GM12878 (cell line): ENCODE measurements around the gene HMCN1. TPM values are rescaled to one million over a fixed set of nuclear protein-coding genes. Genes with fewer than 3 reads are reported as not detected.

Source experiments
- ATAC-seq: fragments of 200-7000 bp; cut with Tn5 transposase; 3 replicates; pipeline ENCODE4 v1.9.1; 2020; ENCODE audit warnings: mild to moderate bottlenecking, moderate library complexity
- BruUV-seq: library from RNA; stranded (reverse); fragments of 400-500 nt; replicated peaks from 2 replicates; lab custom pipeline; 2021; lab: Mats Ljungman, UMichigan
- CTCF ChIA-PET: fragments of 300-600 bp; sonication (Branson Sonifier 250); formaldehyde crosslinking; extraction: SDS; loops from one replicate; lab custom pipeline; 2021; ENCODE audit warnings: inconsistent platforms; lab: Yijun Ruan, JAX
- POLR2A ChIA-PET: fragments of 350-600 bp; formaldehyde crosslinking; extraction: SDS; loops from one replicate; lab custom pipeline; 2021; ENCODE audit warnings: inconsistent platforms; lab: Charles Lee
- RAD21 ChIA-PET: fragments of 300-600 bp; sonication (Branson Sonifier 250); formaldehyde crosslinking; loops from one replicate; lab custom pipeline; 2023; ENCODE audit warnings: antibody characterized with exemption; ENCODE audit not compliant: unreplicated experiment; lab: Charles Lee
- SMC1A ChIA-PET: fragments of 300-600 bp; sonication (Branson Sonifier 250); formaldehyde crosslinking; loops from one replicate; lab custom pipeline; 2023; ENCODE audit not compliant: unreplicated experiment, uncharacterized antibody; lab: Charles Lee
- DNase-seq: peaks from one replicate; pipeline ENCODE4 v3.0.0-alpha.2; 2011; ENCODE audit warnings: low read depth, low spot score
- FAIRE-seq: peaks from 3 replicates; lab custom pipeline; 2011; peaks lifted over from hg19 to GRCh38; lab: Jason Lieb, UNC
- H2AFZ ChIP-seq: 2 replicates; pipeline ENCODE4 v1.6.0; 2011; ENCODE audit warnings: low read depth, low read length, control low read depth; ENCODE audit not compliant: control insufficient read depth
- H3K27ac ChIP-seq: 2 replicates; pipeline ENCODE4 v1.5.1; 2011; ENCODE audit warnings: control low read depth; ENCODE audit not compliant: control insufficient read depth, insufficient read depth
- H3K27me3 ChIP-seq, 2 experiments: replicated peaks in 1 of 2; 2 replicates each; pipeline versions ENCODE4 v1.6.0 to v1.6.1; 2011; ENCODE audit warnings: low read length in 1 of 2; ENCODE audit not compliant: control insufficient read depth in 2 of 2, insufficient read depth in 2 of 2
- H3K36me3 ChIP-seq, 2 experiments: 2 replicates each; pipeline ENCODE4 v1.5.1; 2011; ENCODE audit warnings: low read length in 1 of 2; ENCODE audit not compliant: control insufficient read depth in 2 of 2, insufficient read depth in 2 of 2
- H3K4me1 ChIP-seq: 2 replicates; pipeline ENCODE4 v1.6.1; 2011; ENCODE audit warnings: mild to moderate bottlenecking, low read length, moderate library complexity, mixed read lengths; ENCODE audit not compliant: control insufficient read depth, insufficient read depth
- H3K4me2 ChIP-seq: 2 replicates; pipeline ENCODE4 v1.6.0; 2011; ENCODE audit warnings: control low read depth; ENCODE audit not compliant: control insufficient read depth, insufficient read depth
- H3K4me3 ChIP-seq: fragments of 200-600 bp; sonication (generic); 2 replicates; pipeline ENCODE4 v1.5.1; 2016
- H3K79me2 ChIP-seq: 2 replicates; pipeline ENCODE4 v1.6.0; 2011; ENCODE audit warnings: low read length; ENCODE audit not compliant: control insufficient read depth, insufficient read depth
- H3K9ac ChIP-seq: 2 replicates; pipeline ENCODE4 v1.8.0; 2011; ENCODE audit warnings: low read length, control low read depth, mixed read lengths; ENCODE audit not compliant: control insufficient read depth, insufficient read depth
- H3K9me3 ChIP-seq: replicated peaks from 3 replicates; pipeline ENCODE4 v1.5.1; 2011; ENCODE audit warnings: mild to moderate bottlenecking, low read length; ENCODE audit not compliant: control insufficient read depth, insufficient read depth
- H4K20me1 ChIP-seq: 2 replicates; pipeline ENCODE4 v1.6.0; 2011; ENCODE audit not compliant: control insufficient read depth, insufficient read depth
- CBX3 ChIP-seq: fragments of 200-600 bp; sonication (generic); IDR thresholded peaks from 2 replicates; pipeline ENCODE4 v1.6.1; 2016; ENCODE audit warnings: low read depth, borderline replicate concordance
- HCFC1 ChIP-seq: fragments of 150-350 bp; IDR thresholded peaks from 2 replicates; pipeline ENCODE4 v1.6.1; 2014; ENCODE audit warnings: low read length
- JUNB ChIP-seq: IDR thresholded peaks from 2 replicates; pipeline ENCODE4 v1.6.1; 2016; ENCODE audit warnings: antibody characterized with exemption, mild to moderate bottlenecking
- LARP7 ChIP-seq: fragments of 450-650 bp; IDR thresholded peaks from 2 replicates; pipeline ENCODE4 v1.6.1; 2017; ENCODE audit warnings: mild to moderate bottlenecking
- MEF2A ChIP-seq: IDR thresholded peaks from 2 replicates; pipeline ENCODE4 v1.6.1; 2011; ENCODE audit warnings: low read depth, mild to moderate bottlenecking, low read length, moderate library complexity; ENCODE audit not compliant: insufficient read depth
- POLR2A ChIP-seq: IDR thresholded peaks from 2 replicates; pipeline ENCODE4 v1.6.1; 2011; ENCODE audit warnings: low read depth, mild to moderate bottlenecking, low read length
- RAD51 ChIP-seq: fragments of 450-650 bp; IDR thresholded peaks from 2 replicates; pipeline ENCODE4 v1.6.1; 2016; ENCODE audit warnings: moderate library complexity, mild to moderate bottlenecking, inconsistent platforms
- RBBP5 ChIP-seq: fragments of 200-600 bp; sonication (generic); conservative IDR thresholded peaks from 2 replicates; pipeline ENCODE4 v1.6.1; 2016
- RCOR1 ChIP-seq: conservative IDR thresholded peaks from 2 replicates; pipeline ENCODE4 v1.6.1; 2012; ENCODE audit warnings: low read depth, low read length, improper control_type of control experiment
- RELA ChIP-seq: fragments of 450-650 bp; IDR thresholded peaks from 2 replicates; pipeline ENCODE4 v1.8.0; 2014; ENCODE audit warnings: borderline replicate concordance; ENCODE audit not compliant: partially characterized antibody
- SP1 ChIP-seq: IDR thresholded peaks from one replicate; pipeline ENCODE4 v1.6.1; 2011; ENCODE audit warnings: low read depth, low read length
- SUPT20H ChIP-seq: IDR thresholded peaks from 2 replicates; pipeline ENCODE4 v1.6.1; 2011; ENCODE audit warnings: low read depth, mild to moderate bottlenecking, low read length, moderate library complexity, borderline replicate concordance; ENCODE audit not compliant: control insufficient read depth
- TBL1XR1 ChIP-seq: IDR thresholded peaks from 2 replicates; pipeline ENCODE4 v1.6.1; 2012; ENCODE audit warnings: low read depth, low read length, improper control_type of control experiment
- WGBS: methylation state at CpG from one replicate; pipeline ENCODE4 v1.1.6; 2016; ENCODE audit warnings: low lambda C conversion rate; ENCODE audit not compliant: insufficient replicate concordance, insufficient coverage; ENCODE audit errors: missing lambda C conversion rate; 5-methylcytosine and 5-hydroxymethylcytosine counted together
- in situ Hi-C: fragments of 300-500 bp; cut with MboI; formaldehyde crosslinking; loops from 9 replicates; pipeline ENCODE4 v1.14.3; 2018; ENCODE audit warnings: mixed read lengths
- intact Hi-C: fragments of 100-400 bp; cut with micrococcal nuclease; formaldehyde crosslinking; loops from one replicate; pipeline ENCODE4 v1.14.2; 2022; ENCODE audit not compliant: unreplicated experiment
- polyA plus RNA-seq, 11 experiments: library from polyadenylated mRNA; depleted of rRNA in 4 of 11; unstranded in 6 of 11; stranded (reverse) in 5 of 11; fragments of >200 nt; fragmentation: Nextera tagmentation in 4 of 11; fragmentation: Illumina TruSeq in 1 of 11; extraction: Ambion mirVana in 4 of 11; extraction: Trizol in 1 of 11; gene quantifications; 1 replicate in 1 of 11; 2 replicates in 10 of 11; pipeline versions ENCODE4 v1.2.1 to v1.2.3, GENCODE V29; 2011 to 2016; ENCODE audit warnings: inconsistent platforms in 2 of 11, missing spikeins in 2 of 11, low read depth in 1 of 11
- total RNA-seq, 4 experiments: library from RNA; depleted of rRNA in 3 of 4; stranded (reverse); fragments of >200 nt in 3 of 4; fragmentation: Illumina TruSeq in 1 of 4; extraction: Trizol in 1 of 4; gene quantifications; 2 replicates each; pipeline versions ENCODE4 v1.2.1 to v1.2.3, GENCODE V29; 2013 to 2021
- TF ChIP-seq, protein P1 (sequence below): fragments of 450-650 bp; IDR thresholded peaks from 2 replicates; pipeline ENCODE4 v1.6.1; 2017; ENCODE audit warnings: mild to moderate bottlenecking, low read depth, inconsistent platforms; ENCODE audit not compliant: poor library complexity, severe bottlenecking
- TF ChIP-seq, protein P2 (sequence below): IDR thresholded peaks from 2 replicates; pipeline ENCODE4 v1.6.1; 2011; ENCODE audit warnings: borderline replicate concordance, low read depth, mild to moderate bottlenecking, moderate library complexity, mixed read lengths, low read length; ENCODE audit not compliant: insufficient read depth; ENCODE audit errors: extremely low read length
- TF ChIP-seq, protein P3 (sequence below): fragments of 450-650 bp; formaldehyde crosslinking; IDR thresholded peaks from 2 replicates; pipeline ENCODE4 v1.4.0; 2020; ENCODE audit warnings: mild to moderate bottlenecking, moderate library complexity

The HMCN1 gene
- total and polyA plus RNA-seq, 10 of the 15 experiments (the other 5 are each of a cell fraction or from before 2014, with no cell fraction given), result under 0.01 to 0.07 TPM; not detected in 8

DNA sequence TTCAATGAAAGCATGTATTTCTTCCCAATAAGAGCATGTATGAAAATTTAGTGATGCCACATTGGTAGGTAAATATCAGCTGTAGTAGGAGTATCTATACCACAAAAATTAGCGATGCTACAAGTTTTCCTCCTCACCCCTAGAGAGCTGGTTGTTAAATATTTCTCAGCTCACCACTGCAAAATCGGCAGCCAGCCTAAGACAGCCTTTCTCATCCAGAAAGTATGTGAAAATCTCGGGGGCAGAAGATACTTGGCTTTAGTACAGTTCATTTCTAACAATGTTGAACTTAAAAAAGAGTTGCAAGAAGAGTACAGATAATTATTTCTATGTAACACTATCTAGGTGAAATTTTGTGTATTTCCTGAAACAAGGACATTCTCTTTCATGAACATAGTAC lies 405.5 kb downstream of the HMCN1 start:
- DNase-seq, result no peak
- ChIA-PET SMC1A (no interaction called here), POLR2A (no interaction called here), RAD21 (no interaction called here), CTCF (interaction anchor here (0.7 kb wide), 1 partner anchor 419 kb away, joined by 3 read pairs; no protein-coding TSS in a partner anchor)
- BruUV-seq, result no TSS peak
- no peak overlapping the region for H3K4me3 ChIP-seq
- no peak for FAIRE-seq
- H2AFZ ChIP-seq, result no peak overlapping the region
- no peaks in the 10 kb centered on the region for H4K20me1 ChIP-seq
- no peaks in the 10 kb centered on the region for H3K9me3 ChIP-seq
- no peak overlapping the region for H3K27ac ChIP-seq
- ATAC-seq, result no peak
- 9% methylated on average over 3 of the region's 3 CpGs for WGBS
- no peaks in the 10 kb centered on the region for H3K27me3 ChIP-seq
- in situ Hi-C loops, result no loop called here
- no peaks in the 10 kb centered on the region for H3K79me2 ChIP-seq
- TF ChIP-seq, protein P1, sequence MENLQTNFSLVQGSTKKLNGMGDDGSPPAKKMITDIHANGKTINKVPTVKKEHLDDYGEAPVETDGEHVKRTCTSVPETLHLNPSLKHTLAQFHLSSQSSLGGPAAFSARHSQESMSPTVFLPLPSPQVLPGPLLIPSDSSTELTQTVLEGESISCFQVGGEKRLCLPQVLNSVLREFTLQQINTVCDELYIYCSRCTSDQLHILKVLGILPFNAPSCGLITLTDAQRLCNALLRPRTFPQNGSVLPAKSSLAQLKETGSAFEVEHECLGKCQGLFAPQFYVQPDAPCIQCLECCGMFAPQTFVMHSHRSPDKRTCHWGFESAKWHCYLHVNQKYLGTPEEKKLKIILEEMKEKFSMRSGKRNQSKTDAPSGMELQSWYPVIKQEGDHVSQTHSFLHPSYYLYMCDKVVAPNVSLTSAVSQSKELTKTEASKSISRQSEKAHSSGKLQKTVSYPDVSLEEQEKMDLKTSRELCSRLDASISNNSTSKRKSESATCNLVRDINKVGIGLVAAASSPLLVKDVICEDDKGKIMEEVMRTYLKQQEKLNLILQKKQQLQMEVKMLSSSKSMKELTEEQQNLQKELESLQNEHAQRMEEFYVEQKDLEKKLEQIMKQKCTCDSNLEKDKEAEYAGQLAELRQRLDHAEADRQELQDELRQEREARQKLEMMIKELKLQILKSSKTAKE, result no peak
- TF ChIP-seq JUNB, result no peak
- no peak for TF ChIP-seq SUPT20H
- TF ChIP-seq, protein P2, sequence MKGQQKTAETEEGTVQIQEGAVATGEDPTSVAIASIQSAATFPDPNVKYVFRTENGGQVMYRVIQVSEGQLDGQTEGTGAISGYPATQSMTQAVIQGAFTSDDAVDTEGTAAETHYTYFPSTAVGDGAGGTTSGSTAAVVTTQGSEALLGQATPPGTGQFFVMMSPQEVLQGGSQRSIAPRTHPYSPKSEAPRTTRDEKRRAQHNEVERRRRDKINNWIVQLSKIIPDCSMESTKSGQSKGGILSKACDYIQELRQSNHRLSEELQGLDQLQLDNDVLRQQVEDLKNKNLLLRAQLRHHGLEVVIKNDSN, result no peak
- no peak for TF ChIP-seq MEF2A
- TF ChIP-seq CBX3, result no peak
- TF ChIP-seq POLR2A, result no peak
- no peak for TF ChIP-seq SP1
- no peak for TF ChIP-seq TBL1XR1
- no peak for TF ChIP-seq RELA
- TF ChIP-seq, protein P3, sequence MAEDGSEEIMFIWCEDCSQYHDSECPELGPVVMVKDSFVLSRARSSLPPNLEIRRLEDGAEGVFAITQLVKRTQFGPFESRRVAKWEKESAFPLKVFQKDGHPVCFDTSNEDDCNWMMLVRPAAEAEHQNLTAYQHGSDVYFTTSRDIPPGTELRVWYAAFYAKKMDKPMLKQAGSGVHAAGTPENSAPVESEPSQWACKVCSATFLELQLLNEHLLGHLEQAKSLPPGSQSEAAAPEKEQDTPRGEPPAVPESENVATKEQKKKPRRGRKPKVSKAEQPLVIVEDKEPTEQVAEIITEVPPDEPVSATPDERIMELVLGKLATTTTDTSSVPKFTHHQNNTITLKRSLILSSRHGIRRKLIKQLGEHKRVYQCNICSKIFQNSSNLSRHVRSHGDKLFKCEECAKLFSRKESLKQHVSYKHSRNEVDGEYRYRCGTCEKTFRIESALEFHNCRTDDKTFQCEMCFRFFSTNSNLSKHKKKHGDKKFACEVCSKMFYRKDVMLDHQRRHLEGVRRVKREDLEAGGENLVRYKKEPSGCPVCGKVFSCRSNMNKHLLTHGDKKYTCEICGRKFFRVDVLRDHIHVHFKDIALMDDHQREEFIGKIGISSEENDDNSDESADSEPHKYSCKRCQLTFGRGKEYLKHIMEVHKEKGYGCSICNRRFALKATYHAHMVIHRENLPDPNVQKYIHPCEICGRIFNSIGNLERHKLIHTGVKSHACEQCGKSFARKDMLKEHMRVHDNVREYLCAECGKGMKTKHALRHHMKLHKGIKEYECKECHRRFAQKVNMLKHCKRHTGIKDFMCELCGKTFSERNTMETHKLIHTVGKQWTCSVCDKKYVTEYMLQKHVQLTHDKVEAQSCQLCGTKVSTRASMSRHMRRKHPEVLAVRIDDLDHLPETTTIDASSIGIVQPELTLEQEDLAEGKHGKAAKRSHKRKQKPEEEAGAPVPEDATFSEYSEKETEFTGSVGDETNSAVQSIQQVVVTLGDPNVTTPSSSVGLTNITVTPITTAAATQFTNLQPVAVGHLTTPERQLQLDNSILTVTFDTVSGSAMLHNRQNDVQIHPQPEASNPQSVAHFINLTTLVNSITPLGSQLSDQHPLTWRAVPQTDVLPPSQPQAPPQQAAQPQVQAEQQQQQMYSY (CRISPR knock-in tag), result no peak
- TF ChIP-seq RCOR1, result no peak
- no peak for TF ChIP-seq RBBP5
- TF ChIP-seq RAD51, result no peak
- TF ChIP-seq HCFC1, result no peak
- TF ChIP-seq LARP7, result no peak
- no peak overlapping the region for H3K4me2 ChIP-seq
- intact Hi-C loops, result no loop called here
- H3K9ac ChIP-seq, result no peak overlapping the region
- no peaks in the 10 kb centered on the region for H3K4me1 ChIP-seq
- no peaks in the 10 kb centered on the region for H3K36me3 ChIP-seq
